ENCODE data around the gene ABCB8.

Gene ABCB8

DNA sequence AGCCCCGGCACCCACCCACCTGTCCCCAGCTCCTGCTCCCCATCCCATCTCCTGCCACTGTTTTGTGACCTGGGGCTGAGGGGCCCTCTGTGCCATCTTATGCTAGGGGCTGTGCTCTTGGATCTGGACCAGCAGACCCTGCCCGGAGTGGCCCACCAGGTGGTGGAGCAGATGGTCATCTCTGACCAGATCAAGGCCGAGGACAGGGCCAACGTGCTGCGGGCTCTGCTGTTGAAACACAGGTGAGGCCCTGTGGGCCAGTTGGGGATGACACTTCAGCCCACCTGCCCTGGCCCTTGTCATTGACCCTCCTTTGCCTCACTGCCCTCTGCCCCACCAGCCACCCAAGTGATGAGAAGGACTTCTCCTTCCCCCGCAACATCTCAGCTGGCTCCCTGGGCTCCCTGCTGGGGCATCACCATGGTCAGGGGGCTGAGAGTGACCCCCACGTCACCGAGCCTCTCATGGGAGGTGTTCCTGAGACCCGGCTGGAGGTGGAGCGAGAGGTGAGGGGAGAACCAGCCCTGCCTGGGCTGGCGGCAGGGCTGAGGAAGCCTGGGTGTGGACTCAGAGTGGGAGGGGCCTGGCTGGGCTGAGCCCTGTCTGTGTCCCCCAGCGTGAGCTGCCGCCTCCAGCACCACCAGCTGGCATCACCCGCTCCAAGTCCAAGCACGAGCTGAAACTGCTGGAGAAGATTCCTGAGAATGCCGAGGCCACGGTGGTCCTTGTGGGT is 41.8 kb downstream of the ABCB8 start:
- in situ Hi-C loops (cut with HindIII; ENCODE audit: low pct_unique_long_range_greater_than_20kb, low sequenced_read_pairs): no loop called here
- no peak for DNase-seq (ENCODE audit: low read depth in 1 of 2, low spot score in 1 of 2)
- no peak for TF ChIP-seq JUND (IDR thresholded peaks at IDR 0.05; ENCODE audit: low read depth)

DNA sequence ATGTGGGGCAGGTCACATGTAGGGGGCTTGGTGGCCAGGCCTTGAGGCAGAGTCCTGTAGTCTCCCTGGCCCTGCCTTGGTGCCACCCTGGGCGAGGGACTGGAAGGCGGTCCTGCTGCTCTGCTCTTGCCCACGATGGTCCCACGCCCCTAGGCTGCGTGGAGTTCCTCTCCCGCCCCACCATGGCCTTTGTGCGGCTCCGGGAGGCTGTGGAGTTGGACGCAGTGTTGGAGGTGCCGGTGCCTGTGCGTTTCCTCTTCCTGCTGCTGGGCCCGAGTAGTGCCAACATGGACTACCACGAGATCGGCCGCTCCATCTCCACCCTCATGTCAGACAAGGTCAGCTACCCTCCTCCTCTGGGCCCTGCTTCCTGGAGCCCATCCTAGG is 42.3 kb downstream of the ABCB8 start:
- no peak for DNase-seq (ENCODE audit: low read depth in 1 of 2, low spot score in 1 of 2)
- TF ChIP-seq JUND (IDR thresholded peaks at IDR 0.05; ENCODE audit: low read depth): no peak
- in situ Hi-C loops (cut with HindIII; ENCODE audit: low pct_unique_long_range_greater_than_20kb, low sequenced_read_pairs): no loop called here

DNA sequence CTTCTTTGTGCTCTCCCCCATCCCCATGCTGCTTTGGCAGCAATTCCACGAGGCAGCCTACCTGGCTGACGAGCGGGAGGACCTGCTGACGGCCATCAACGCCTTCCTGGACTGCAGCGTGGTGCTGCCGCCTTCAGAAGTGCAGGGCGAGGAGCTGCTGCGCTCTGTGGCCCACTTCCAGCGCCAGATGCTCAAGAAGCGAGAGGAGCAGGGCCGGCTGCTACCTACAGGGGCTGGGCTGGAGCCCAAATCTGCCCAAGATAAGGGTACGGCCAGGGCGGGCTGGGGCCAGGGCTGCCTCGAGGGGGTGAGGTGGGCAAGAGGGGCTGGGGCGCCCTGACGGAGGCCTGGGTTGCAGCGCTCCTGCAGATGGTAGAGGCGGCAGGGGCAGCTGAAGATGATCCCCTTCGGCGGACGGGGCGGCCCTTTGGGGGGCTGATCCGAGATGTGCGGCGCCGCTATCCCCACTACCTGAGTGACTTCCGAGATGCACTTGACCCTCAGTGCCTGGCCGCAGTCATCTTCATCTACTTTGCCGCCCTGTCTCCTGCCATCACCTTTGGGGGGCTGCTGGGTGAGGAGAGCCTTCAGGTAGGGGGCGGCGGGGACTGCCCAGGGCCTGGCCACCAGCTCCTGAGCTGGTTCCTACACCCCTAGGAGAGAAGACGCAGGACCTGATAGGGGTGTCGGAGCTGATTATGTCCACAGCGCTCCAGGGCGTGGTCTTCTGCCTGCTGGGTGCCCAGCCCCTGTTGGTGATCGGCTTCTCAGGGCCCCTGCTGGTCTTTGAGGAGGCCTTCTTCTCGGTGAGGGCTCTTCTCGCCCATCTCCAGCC is 43.0 kb downstream of the ABCB8 start:
- in situ Hi-C loops (cut with HindIII; ENCODE audit: low pct_unique_long_range_greater_than_20kb, low sequenced_read_pairs): no loop called here

DNA sequence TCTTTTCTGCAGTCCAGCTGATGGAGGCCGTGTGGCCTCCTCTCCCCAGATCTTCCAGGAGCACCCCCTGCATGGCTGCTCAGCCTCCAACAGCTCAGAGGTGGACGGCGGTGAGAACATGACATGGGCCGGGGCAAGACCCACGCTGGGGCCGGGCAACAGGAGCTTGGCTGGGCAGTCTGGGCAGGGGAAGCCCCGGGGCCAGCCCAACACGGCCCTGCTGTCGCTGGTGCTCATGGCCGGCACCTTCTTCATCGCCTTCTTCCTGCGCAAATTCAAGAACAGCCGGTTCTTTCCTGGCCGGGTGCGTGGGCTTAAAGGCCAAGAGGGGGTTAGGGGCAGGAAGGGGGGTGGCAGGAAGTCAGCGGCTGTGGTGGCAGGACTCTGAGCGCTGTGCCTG is 45.7 kb downstream of the ABCB8 start:
- DNase-seq (ENCODE audit: low read depth in 1 of 2, low spot score in 1 of 2): no peak
- in situ Hi-C loops (cut with HindIII; ENCODE audit: low pct_unique_long_range_greater_than_20kb, low sequenced_read_pairs): no loop called here
- TF ChIP-seq JUND (IDR thresholded peaks at IDR 0.05; ENCODE audit: low read depth): no peak

More for the DNA sequence above, 43.0 kb downstream of the ABCB8 start:
- no peak for DNase-seq (ENCODE audit: low read depth in 1 of 2, low spot score in 1 of 2)
- TF ChIP-seq JUND (IDR thresholded peaks at IDR 0.05; ENCODE audit: low read depth): no peak

DNA sequence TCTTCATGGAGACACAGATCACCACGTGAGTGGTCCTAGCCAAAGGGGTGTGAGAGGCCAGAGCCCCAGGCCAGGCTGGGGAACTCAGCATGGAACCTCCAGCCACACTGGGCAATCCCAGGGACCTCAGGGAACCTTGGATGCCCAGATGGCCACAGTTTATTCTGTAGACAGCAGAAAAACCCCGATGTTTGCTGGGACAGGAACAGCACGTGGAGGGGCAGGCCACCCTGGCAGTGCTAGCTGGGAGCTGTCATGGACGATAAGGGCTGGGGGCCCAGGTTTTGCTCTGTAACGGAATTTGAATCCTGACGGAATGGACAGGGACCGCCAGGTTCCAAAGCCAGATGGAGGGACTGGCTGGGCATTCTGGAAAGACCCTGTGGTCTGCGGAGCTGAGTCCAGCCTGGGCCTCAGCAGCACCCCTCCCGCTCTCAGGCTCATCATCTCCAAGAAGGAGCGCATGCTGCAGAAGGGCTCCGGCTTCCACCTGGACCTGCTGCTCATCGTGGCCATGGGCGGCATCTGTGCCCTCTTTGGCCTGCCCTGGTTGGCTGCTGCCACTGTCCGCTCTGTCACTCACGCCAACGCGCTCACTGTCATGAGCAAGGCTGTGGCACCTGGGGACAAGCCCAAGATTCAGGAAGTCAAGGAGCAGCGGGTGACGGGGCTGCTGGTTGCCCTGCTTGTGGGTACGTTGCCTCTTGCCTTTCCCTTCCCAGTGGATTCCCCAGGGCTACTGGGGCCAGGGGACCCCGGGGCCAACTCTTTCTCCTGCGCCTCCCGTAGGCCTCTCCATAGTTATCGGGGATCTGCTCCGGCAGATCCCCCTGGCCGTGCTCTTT is 46.8 kb downstream of the ABCB8 start:
- DNase-seq (ENCODE audit: low read depth in 1 of 2, low spot score in 1 of 2): no peak
- TF ChIP-seq JUND (IDR thresholded peaks at IDR 0.05; ENCODE audit: low read depth): no peak
- in situ Hi-C loops (cut with HindIII; ENCODE audit: low pct_unique_long_range_greater_than_20kb, low sequenced_read_pairs): no loop called here

DNA sequence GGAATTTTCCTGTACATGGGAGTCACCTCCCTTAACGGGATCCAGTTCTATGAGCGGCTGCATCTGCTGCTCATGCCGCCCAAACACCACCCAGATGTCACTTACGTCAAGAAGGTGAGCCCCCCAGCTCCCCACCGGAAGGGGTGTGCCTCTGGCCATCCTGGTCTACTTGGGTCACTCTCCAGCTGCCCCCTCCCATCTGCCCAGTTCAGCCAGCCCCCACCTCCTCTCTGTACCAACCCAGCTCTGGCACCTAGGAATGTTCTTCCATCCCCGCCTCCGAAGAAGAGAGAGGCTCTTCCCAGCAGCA is 47.4 kb downstream of the ABCB8 start:
- TF ChIP-seq JUND (IDR thresholded peaks at IDR 0.05; ENCODE audit: low read depth): no peak
- in situ Hi-C loops (cut with HindIII; ENCODE audit: low pct_unique_long_range_greater_than_20kb, low sequenced_read_pairs): no loop called here
- DNase-seq (ENCODE audit: low read depth in 1 of 2, low spot score in 1 of 2): no peak

DNA sequence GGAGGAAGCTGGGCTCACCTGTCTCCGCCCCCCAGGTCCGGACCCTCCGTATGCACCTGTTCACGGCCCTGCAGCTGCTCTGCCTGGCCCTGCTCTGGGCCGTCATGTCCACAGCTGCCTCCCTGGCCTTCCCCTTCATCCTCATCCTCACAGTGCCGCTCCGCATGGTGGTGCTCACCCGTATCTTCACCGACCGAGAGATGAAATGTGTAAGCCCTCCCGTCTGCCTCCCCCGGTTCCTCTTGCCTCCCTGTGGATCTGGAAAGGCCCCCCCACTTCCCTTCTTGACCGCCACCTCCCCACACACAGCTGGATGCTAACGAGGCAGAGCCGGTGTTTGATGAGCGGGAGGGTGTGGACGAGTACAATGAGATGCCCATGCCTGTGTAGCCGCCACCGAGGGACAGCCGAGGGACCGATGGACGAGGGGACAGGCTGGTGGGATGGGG is 47.8 kb downstream of the ABCB8 start:
- TF ChIP-seq JUND (IDR thresholded peaks at IDR 0.05; ENCODE audit: low read depth): no peak
- DNase-seq (ENCODE audit: low read depth in 1 of 2, low spot score in 1 of 2): no peak
- in situ Hi-C loops (cut with HindIII; ENCODE audit: low pct_unique_long_range_greater_than_20kb, low sequenced_read_pairs): no loop called here

DNA sequence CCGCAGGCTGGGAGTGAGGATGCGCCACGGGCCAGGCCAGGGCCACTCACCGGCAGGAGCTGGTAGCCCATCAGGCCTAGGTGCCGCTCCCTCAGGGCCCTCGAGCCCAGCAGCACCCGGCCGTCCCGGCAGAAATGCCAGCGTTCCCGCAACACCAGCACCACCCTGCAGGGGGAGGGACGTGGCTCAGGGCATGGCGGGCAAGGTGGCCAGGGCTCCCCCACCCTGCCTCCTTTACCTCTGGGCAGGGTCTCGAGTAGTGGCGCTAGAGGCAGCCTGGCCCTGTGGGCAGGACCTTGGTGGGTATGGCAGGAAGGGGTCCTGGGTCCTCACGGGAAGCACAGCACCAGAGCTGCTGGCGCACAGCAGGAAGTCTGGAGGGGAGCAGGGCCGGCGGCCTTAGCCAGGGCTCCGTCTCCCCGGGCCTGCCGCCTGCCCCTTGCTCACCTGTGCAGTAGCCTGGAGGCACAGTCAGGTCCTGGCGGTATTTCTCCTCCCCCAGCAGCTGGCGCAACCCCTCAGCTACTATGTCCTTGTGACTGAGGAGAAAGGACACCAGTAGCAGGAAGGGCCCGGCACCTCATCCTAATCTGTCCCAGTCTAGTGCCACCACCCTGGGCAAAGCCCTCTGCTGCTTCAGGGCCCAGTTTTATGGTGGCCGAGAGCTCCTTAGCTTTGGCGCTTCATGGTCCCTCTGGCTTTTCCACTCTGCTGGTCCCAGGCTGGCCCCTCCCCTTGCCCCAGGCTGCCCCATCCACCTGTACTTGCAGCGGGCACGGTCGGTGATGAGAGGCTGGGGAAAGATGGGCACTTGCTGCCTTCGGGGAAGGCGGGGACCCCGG is 48.8 kb downstream of the ABCB8 start:
- DNase-seq (ENCODE audit: low read depth in 1 of 2, low spot score in 1 of 2): no peak
- in situ Hi-C loops (cut with HindIII; ENCODE audit: low pct_unique_long_range_greater_than_20kb, low sequenced_read_pairs): no loop called here
- TF ChIP-seq JUND (IDR thresholded peaks at IDR 0.05; ENCODE audit: low read depth): no peak

DNA sequence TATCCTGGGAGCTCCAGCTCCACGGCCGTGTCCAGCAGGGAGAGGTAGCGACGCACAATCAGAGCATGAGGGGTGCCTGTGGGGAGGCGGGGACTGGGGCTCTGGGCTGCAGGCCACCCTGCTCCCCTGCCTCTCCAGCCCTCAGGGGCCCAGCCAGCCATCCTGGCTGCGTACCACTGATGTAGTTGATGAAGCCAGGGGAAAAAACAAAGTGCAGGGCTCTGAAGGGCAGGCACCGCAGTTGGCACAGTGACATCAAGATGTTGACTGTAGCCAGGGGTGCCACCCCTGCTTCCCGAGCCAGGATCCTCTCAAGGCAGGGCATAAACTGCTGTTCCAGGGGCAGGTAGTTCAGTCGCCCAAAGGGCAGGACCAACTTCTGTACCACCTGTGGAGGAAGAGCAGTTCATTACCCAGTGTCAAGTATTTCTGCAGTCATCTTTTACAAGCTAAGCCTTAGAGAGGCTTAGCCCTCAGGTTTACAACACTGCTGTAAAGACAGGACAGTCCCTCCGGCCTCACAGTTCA is 49.5 kb downstream of the ABCB8 start:
- in situ Hi-C loops (cut with HindIII; ENCODE audit: low pct_unique_long_range_greater_than_20kb, low sequenced_read_pairs): no loop called here
- TF ChIP-seq JUND (IDR thresholded peaks at IDR 0.05; ENCODE audit: low read depth): no peak
- no peak for DNase-seq (ENCODE audit: low read depth in 1 of 2, low spot score in 1 of 2)

DNA sequence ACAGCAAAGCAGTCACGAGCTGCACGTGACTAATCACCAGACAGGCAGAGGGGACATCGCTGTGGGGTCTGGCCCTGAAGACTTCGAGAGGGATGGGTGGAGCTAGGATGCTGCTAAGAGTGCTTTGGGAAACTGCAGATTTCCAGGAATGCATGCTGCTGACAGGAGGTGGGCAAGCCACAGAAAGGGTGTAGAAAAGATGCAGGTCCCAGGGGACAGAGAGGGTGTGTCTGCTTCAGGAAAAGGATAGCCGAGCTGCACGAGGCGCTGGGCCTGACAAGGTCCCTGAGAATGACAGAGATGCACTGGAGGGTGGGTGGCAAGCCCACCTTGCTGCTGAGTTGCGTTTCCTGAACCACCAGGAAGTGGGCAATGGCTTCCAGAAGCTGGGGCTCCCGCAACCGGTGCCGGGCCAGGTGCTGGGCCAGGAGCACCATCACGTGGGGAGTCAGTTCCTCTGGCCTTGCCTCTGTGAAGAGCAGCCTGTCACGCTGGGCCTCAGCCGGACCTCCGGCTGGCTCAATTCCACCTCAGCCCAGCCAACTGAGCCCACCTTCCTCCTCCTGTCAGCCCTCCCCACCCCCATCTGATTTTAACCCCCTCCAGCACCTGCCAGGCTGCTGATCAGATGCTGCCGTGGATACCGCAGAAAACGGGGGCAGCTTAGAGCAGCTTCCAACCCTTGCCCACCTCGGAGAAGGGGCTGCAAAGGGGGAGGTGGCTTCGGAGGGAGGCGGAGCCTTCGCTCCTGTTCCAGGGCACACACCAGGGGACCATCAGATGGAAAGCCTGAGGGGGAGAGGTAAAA is 50.2 kb downstream of the ABCB8 start:
- in situ Hi-C loops (cut with HindIII; ENCODE audit: low pct_unique_long_range_greater_than_20kb, low sequenced_read_pairs): no loop called here
- TF ChIP-seq JUND (IDR thresholded peaks at IDR 0.05; ENCODE audit: low read depth): no peak
- DNase-seq (ENCODE audit: low read depth in 1 of 2, low spot score in 1 of 2): no peak

Measured in T47D (cell line).